Activated CD4-positive, alpha-beta T cell treated with anti-CD3 and anti-CD28 coated beads for 4 hours (primary cell): ENCODE data around the gene RNF103.
"Not testable (repeated sequence)": the region's sequence is repeated elsewhere in the genome, so short reads cannot be mapped to it uniquely, and the experiment has no call there.

Experiments
- DNase-seq, 2 donors: peaks; one replicate each; pipeline ENCODE4 v3.0.0-alpha.2; 2020

Gene RNF103

GRCh38 chr2:86623043-86623493, 597 bp downstream of the RNF103 start:
- DNase-seq = peak; percentile 21 to 33

- peak; percentile 5 to 6 for DNase-seq
Observed at GRCh38 chr2:86622519-86623042, 1.1 kb downstream of the RNF103 start.

DNA sequence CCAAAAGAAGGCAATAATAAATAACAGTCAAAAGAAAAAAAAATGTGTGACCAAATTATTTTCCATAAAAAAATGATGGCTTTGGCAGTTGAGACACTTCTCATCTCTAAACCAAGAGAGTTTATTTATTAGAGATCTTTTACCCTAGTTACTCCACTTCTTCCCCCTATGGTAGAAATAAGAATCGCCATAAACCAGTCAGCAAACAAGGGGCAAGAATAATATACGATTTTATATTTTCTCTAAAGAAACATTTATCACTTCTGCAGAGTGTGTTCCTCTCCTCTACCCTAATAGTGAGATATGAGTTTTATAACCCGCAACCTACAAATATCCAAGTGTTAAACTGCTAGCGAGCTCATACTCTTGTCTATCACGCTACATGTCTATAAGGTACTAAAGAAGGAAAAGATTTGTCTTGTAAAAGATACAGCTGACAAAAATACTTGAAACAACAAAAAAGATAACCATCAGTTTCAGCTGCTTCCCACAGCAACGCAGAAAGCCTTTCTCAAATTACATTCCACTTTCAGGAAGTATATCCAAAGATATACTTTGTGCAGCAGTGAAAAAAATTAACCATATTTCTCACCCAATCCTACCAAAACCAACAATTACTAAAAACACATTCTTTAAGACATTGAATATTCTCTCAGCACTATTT, 2.3 kb downstream of the RNF103 start:
- DNase-seq = no peak

- DNase-seq = no peak
Observed at GRCh38 chr2:86617738-86618137, 5.9 kb downstream of the RNF103 start.

- no peak for DNase-seq
Observed at GRCh38 chr2:86617153-86617552, 6.5 kb downstream of the RNF103 start.

DNA sequence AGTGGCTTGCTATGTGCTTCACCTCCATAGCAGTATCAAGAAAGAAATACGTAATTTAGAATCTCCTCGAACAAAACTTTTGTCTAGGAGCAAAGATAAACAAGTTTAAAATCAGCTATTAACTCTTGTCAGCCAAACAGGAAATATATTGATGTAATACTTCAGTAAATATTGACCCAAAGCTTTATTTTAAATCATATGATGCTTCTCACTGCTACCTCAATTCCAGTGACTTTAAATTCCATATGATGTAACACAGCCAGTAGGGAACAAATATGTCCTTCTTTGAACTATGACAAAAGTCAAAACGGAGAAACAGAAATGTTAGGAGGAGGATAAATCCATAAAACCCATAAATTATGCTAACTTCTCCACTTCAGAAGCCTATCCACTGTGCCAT, 7.2 kb downstream of the RNF103 start:
- no peak for DNase-seq

DNA sequence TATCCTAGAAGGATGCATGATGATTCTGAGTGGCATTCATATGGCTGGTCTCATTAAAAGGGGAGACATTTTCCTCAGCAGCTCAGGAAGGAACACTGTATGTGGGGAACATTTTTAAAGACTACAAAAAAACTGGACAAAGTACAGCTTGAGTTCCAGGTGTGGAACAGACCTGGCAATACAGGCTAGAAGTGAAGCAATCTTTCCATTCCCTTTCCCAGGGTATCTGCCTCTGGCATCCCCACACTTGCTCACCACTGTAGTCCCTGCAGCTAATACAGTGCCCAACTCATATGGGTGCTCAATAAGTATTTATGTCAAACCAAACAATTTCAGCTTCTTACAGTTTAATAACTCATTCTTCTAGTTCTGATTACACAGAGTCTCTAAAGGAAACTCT, 8.1 kb downstream of the RNF103 start:
- DNase-seq = no peak

DNA sequence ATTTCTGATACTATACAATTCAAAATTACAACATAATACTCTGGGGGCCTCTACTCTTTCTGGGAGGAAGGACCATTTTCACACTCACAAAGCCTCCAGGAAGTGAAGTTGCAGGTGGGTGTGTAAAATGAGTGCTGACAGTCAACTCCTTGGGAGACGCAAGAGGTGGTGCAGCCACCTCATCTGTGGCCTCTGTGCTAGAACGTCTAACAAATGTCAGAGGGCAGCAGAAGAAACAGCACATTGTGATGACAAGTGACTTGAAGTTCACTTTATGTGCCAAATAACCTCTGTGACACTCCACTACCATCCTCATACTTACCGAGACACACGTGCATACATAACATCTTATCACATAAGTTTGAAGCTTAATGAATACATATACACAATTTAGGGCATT, 10.2 kb downstream of the RNF103 start:
- DNase-seq = no peak

GRCh38 chr2:86610871-86611270, 12.8 kb downstream of the RNF103 start:
- DNase-seq = no peak

DNA sequence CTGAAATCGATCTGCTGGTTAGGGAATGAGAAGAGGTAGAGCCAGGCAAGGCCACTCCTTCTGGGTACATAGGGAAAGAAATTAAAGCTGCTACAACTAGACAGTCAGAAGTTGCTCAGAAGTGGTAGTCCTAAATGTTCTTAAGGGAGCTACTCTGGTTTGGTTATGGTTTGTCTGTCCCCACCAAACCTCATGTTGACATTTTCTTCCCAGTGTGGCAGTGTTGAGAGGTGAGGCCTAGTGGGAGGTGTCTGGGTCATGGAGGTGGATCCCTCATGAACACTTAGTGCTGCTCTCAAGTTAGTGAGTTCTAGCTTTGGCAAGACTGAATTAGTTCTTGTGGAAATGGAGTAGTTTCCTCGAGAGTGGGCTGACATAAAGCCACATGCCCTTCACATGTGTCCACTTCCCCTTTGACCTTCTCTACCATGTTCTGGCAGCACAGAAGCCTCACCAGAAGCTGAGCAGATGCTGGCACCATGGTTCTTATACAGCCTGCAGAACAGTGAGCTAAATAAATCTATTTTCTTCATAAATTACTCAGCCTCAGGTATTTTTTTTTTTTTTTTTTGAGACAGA, 14.7 kb downstream of the RNF103 start:
- DNase-seq = no peak

- DNase-seq = no peak
Observed at GRCh38 chr2:86603905-86604304, 19.8 kb downstream of the RNF103 start.

DNA sequence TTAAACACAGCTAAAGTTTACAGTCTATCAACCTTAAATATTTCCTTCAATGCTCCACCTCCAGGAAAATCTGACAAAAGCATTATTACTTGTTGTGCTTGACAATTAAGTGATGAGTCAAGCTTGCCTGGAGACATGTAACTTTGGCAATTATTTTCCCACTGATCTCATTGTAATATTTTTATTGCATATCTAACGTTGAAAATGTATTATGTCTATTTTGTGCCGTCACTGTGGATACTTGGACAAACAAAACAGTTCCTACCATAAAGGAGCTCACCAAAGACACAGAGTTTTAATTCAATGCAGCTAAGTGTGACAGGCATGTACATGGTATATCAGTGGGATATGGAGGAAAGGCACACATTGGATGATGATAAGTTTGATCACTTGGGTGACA, 24.7 kb downstream of the RNF103 start:
- no peak for DNase-seq

- no peak for DNase-seq
Observed at GRCh38 chr2:86596118-86596517, 27.5 kb downstream of the RNF103 start.

- DNase-seq = no peak
Observed at GRCh38 chr2:86593266-86593665, 30.4 kb downstream of the RNF103 start.

DNA sequence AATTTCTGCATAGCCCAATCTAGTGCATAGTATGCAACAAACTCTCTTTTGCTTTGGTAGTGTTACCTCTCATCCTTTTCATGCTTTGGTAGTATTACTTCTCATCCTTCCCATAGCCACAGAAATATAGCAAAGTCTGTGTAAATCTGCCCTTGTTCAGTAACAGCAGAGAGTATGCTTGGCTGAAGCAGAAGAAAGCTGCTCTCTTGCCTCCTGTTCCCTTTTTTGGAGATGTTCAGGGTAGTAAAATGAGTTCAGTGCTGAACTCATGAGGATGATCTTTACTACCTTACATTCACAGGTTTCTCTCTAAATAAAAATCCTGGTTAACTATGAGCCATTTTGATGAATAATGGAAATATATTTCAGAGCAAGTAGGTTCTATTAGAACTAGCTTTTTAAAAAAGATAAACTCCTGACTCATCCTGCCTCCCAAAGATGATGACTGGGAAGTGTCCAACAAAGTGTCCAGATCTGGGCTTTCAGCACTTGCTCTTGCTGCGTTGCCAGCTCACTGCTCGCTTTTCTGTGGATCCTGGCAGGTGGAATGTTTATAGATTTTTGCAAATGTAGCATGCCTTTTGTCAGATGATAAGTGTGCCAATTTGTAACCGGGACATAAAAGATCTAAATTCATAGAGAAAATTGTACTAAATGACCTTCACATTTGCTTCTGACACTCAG, 31.0 kb downstream of the RNF103 start:
- DNase-seq = no peak

DNA sequence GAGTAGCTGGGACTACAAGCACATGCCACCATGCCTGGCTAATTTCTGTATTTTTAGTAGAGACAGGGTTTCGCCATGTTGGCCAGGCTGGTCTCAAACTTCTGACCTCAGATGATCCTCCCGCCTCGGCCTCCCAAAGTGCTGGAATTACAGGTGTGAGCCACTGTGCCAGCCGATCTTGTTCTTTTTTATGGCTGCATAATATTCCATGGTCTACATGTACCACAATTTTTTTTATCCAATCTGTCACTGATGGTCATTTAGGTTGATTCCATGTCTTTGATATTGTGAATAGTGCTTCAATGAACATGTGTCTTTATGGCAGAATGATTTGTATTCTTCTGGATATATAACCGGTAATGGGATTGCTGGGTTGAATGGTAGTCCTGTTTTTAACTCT, 34.0 kb downstream of the RNF103 start:
- not testable (repeated sequence) for DNase-seq

DNA sequence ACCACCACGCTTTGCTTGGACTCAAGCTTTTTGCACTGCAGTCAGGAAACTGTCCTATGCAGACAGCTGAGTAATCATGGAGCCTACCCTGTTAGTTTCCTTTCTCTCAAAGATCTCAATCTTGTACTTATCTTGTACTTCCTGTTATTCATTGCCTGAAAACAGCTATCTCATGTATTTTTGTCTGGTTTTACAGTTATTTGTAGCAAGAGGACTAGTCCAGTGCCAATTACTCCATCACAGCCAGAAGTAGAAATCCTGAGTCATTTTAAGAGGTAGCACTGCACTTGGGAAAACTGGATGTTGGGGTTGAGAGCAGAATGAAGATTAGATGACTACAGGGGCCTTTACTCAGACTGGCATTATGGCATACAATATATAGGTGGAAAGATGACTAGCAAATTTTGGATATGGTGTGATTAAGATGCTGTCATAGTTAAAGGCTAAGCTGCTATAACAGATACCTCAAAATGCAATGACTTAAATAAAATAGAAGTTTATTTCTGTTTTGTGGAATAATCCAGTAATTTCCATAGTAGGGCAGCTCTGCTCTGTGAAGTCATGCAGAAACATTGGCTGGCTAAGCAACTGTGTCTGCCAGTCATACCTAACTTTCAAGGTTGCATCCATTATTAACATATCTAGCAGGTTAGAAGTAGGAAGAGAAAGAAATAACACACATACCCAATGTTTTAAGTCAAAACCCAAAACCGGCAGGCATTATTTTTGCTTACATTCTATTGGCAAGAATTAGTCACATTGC, 39.3 kb downstream of the RNF103 start:
- peak in 1 of 2 donors; percentile 6 for DNase-seq

GRCh38 chr2:86580560-86580959, 43.1 kb downstream of the RNF103 start:
- no peak for DNase-seq

DNA sequence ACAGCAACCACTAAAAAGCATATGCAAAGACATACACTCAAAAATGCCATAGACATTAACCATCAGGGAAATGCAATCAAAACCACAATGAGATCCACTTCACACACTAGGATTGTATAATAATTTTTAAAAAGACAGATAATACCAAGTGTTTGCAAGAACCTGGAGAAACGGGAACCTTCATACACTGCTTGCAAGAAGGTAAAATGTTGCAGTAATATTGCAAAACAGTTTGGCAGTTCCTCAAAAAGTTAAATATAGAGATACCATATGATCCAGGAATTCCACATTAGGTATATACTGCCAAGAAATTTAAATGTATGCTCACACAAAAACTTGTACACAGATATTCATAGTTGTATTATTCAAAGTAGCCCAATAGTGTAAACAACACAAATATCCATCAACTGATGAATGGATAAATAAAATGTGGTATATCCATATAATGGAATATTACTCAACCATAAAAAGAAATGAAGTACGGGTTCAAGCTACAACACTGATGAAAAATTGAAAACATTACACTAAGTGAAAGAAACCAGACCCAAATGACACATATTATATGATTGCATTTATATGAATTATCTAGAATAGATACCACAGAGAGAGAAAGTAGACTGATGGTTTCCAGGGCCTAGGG, 45.7 kb downstream of the RNF103 start:
- no peak for DNase-seq

DNA sequence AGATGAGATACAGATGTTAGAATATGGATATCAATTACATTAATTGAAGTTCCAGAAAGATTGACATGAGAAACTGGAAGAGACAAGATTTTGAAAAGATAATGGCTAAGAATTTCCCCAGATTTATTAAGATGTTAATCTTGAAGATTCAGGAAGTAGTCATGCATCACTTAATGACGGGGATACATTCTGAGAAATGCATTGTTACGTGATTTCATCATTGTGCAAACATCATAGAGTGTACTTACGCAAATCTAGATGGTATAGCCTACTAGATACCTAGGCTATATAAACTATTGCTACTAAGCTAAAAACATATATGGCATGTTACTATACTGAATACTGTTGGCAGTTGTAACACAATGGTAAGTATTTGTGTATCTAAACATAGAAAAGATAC, 53.6 kb downstream of the RNF103 start:
- no peak for DNase-seq

DNA sequence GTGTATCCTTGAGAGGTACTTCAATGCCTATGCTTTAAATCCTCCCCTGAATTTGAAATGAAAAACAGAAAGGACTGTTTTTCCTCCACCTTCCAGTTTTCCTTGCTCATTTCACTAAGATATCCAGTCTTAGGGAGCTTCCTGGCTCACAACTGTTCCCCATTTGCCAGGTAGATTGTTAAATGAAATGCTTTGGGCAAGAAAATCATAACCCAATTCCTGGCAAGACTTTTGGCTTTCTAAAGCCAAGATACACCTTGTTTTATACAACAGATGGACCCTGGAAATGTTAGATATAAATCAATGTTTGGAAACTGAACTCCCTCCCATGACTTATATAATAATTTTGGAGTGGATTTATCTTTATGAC, 56.9 kb downstream of the RNF103 start:
- no peak for DNase-seq

GRCh38 chr2:86566158-86566820, 57.4 kb downstream of the RNF103 start:
- no peak for DNase-seq
